WI38 (cell line): ENCODE results near the gene NCAPD2.

ENCODE experiments used
- H3K4me3 ChIP-seq: 2 replicates; pipeline ENCODE4 v1.5.1; 2011; ENCODE audit warnings: low read depth, mild to moderate bottlenecking, control low read depth, low read length
- CTCF ChIP-seq: IDR thresholded peaks from 2 replicates; pipeline ENCODE4 v1.5.1; 2012; ENCODE audit warnings: low read depth, mild to moderate bottlenecking, control low read depth, low read length

NCAPD2 gene

GRCh38 chr12:6493497-6494257 is at the start of gene NCAPD2:
TSS of gene NCAPD2 (plus strand) at chr12:6494102. CDS start at chr12:6495099, 997 bp downstream.
- 0 out of 2 replicates have a peak, but pooled peaks have one; percentile 18 for TF ChIP-seq CTCF
- peak within 1 kb of the TSS; percentile 98 for H3K4me3 ChIP-seq

GRCh38 chr12:6444704-6445688 is 48.9 kb upstream of the NCAPD2 start, which contains the start of gene CD27:
TSS of gene CD27 (plus strand) at chr12:6444955. CDS start at chr12:6445096, 141 bp downstream.
- H3K4me3 ChIP-seq = no peak within 1 kb of the TSS
- no peak for TF ChIP-seq CTCF

GRCh38 chr12:6450091-6450868 is 43.6 kb upstream of the NCAPD2 start:
- peak overlapping the region; percentile 74 for H3K4me3 ChIP-seq
- no peak for TF ChIP-seq CTCF

- H3K4me3 ChIP-seq = peak overlapping the region; percentile 74
- no peak for TF ChIP-seq CTCF
These were observed 43.0 kb upstream of the NCAPD2 start for GRCh38 chr12:6450869-6451347.

GRCh38 chr12:6451348-6452244 is 42.3 kb upstream of the NCAPD2 start, which contains the start of gene TAPBPL:
TSS of gene TAPBPL (plus strand) at chr12:6452042. CDS start at chr12:6452249, 207 bp downstream.
- TF ChIP-seq CTCF = no peak
- peak within 1 kb of the TSS; percentile 74 for H3K4me3 ChIP-seq

GRCh38 chr12:6452245-6452943 is 41.5 kb upstream of the NCAPD2 start:
- no peak for TF ChIP-seq CTCF
- peak overlapping the region; percentile 74 for H3K4me3 ChIP-seq
